Hepatocyte (in vitro differentiated cells): ENCODE results near the gene NSF. TPM values are rescaled to one million over a fixed set of nuclear protein-coding genes. Genes with fewer than 3 reads are reported as not detected.

Source experiments
- DNase-seq: peaks from one replicate; pipeline ENCODE4 v3.0.0-alpha.2; 2016; ENCODE audit warnings: low spot score
- H2AFZ ChIP-seq: fragments of 200-600 bp; sonication (generic); 2 replicates; pipeline ENCODE4 v1.6.0; 2016; ENCODE audit warnings: antibody characterized with exemption, mild to moderate bottlenecking
- H3K27ac ChIP-seq: fragments of 200-600 bp; sonication (generic); 2 replicates; pipeline ENCODE4 v1.5.1; 2016; ENCODE audit warnings: mild to moderate bottlenecking
- H3K27me3 ChIP-seq: fragments of 200-600 bp; sonication (generic); 2 replicates; pipeline ENCODE4 v1.6.1; 2016
- H3K36me3 ChIP-seq: fragments of 200-600 bp; sonication (generic); replicated peaks from 2 replicates; pipeline ENCODE4 v1.5.1; 2016; ENCODE audit warnings: low read depth; ENCODE audit not compliant: insufficient read depth
- H3K4me1 ChIP-seq: fragments of 200-600 bp; sonication (generic); 2 replicates; pipeline ENCODE4 v1.5.1; 2016; ENCODE audit warnings: mild to moderate bottlenecking, moderate library complexity; ENCODE audit not compliant: insufficient read depth
- H3K4me2 ChIP-seq: fragments of 200-600 bp; sonication (generic); 2 replicates; pipeline ENCODE4 v1.6.0; 2016
- H3K4me3 ChIP-seq: fragments of 200-600 bp; sonication (generic); 2 replicates; pipeline ENCODE4 v1.5.1; 2016; ENCODE audit warnings: mild to moderate bottlenecking
- H3K79me2 ChIP-seq: fragments of 200-600 bp; sonication (generic); 2 replicates; pipeline ENCODE4 v1.6.0; 2017; ENCODE audit warnings: mild to moderate bottlenecking
- H3K9me2 ChIP-seq: fragments of 200-600 bp; sonication (generic); replicated peaks from 2 replicates; pipeline ENCODE4 v1.6.0; 2017; ENCODE audit warnings: mild to moderate bottlenecking; ENCODE audit not compliant: insufficient read depth
- H3K9me3 ChIP-seq: fragments of 200-600 bp; sonication (generic); 2 replicates; pipeline ENCODE4 v1.5.1; 2016; ENCODE audit warnings: low read depth, mild to moderate bottlenecking
- H4K20me1 ChIP-seq: fragments of 200-600 bp; sonication (generic); 2 replicates; pipeline ENCODE4 v1.6.0; 2016; ENCODE audit warnings: mild to moderate bottlenecking; ENCODE audit not compliant: insufficient read depth, poor library complexity, severe bottlenecking
- CTCF ChIP-seq: fragments of 200-600 bp; sonication (generic); IDR thresholded peaks from 2 replicates; pipeline ENCODE4 v1.5.1; 2016; ENCODE audit warnings: antibody characterized with exemption, mild to moderate bottlenecking; ENCODE audit not compliant: poor library complexity
- EZH2 ChIP-seq: fragments of 200-600 bp; sonication (generic); IDR thresholded peaks from 2 replicates; pipeline ENCODE4 v1.6.1; 2016; ENCODE audit warnings: antibody characterized with exemption, mild to moderate bottlenecking, borderline replicate concordance
- EZH2phosphoT487 ChIP-seq: fragments of 200-600 bp; sonication (generic); IDR thresholded peaks from one replicate; pipeline ENCODE4 v1.6.1; 2018; ENCODE audit warnings: antibody characterized with exemption, mild to moderate bottlenecking, low read depth, moderate library complexity; ENCODE audit not compliant: unreplicated experiment, severe bottlenecking
- WGBS: methylation state at CpG from one replicate; pipeline ENCODE4 v1.1.6; 2016; ENCODE audit warnings: low lambda C conversion rate; ENCODE audit errors: missing lambda C conversion rate; 5-methylcytosine and 5-hydroxymethylcytosine counted together
- polyA plus RNA-seq: library from polyadenylated mRNA; unstranded; fragments of >200 nt; fragmentation: Nextera tagmentation; extraction: Ambion mirVana; gene quantifications from 2 replicates; pipeline ENCODE4 v1.2.1, GENCODE V29; 2016
- total RNA-seq: library from RNA; depleted of rRNA; stranded (reverse); fragments of >200 nt; gene quantifications from 2 replicates; pipeline ENCODE4 v1.2.3, GENCODE V29; 2014

Gene NSF
- total and polyA plus RNA-seq, 2 experiments from 2014 or later: 22.6 to 35.1 TPM

GRCh38 chr17:46742565-46743270 is 152.2 kb downstream of the NSF start:
- WGBS: 66% methylated on average over 7 of the region's 7 CpGs
- Histone ChIP-seq H3K36me3 (no peaks in the 10 kb centered on the region), H3K4me2 (peak overlapping the region; percentile 2), H3K4me3 (no peak overlapping the region), H3K27ac (peak overlapping the region; percentile 44), H3K9me2 (no peaks in the 10 kb centered on the region), H3K4me1 (peaks cover 14% of the 10 kb centered on the region), H2AFZ (no peak overlapping the region), H3K79me2 (no peaks in the 10 kb centered on the region), H3K9me3 (no peaks in the 10 kb centered on the region), H3K27me3 (no peaks in the 10 kb centered on the region), H4K20me1 (no peaks in the 10 kb centered on the region)
- no peak for TF ChIP-seq EZH2phosphoT487
- TF ChIP-seq EZH2: no peak
- no peak for TF ChIP-seq CTCF
- DNase-seq: peak; percentile 87

- no peak for TF ChIP-seq EZH2
- TF ChIP-seq CTCF: no peak
- TF ChIP-seq EZH2phosphoT487: no peak
- Histone ChIP-seq H3K4me3 (no peak overlapping the region), H2AFZ (no peak overlapping the region), H3K79me2 (no peaks in the 10 kb centered on the region), H3K27ac (no peak overlapping the region), H3K27me3 (no peaks in the 10 kb centered on the region), H4K20me1 (no peaks in the 10 kb centered on the region), H3K9me3 (no peaks in the 10 kb centered on the region), H3K4me2 (no peak overlapping the region), H3K36me3 (no peaks in the 10 kb centered on the region), H3K4me1 (peaks cover 18% of the 10 kb centered on the region), H3K9me2 (no peaks in the 10 kb centered on the region)
- no peak for DNase-seq
- WGBS: 94% methylated on average over 1 of the region's 1 CpG
These were observed 154.0 kb downstream of the NSF start for GRCh38 chr17:46744441-46744840.

GRCh38 chr17:46745376-46745775 is 154.9 kb downstream of the NSF start:
- H3K4me1 ChIP-seq: peaks cover 18% of the 10 kb centered on the region
- TF ChIP-seq EZH2 (no peak), CTCF (no peak), EZH2phosphoT487 (no peak)
- no peak overlapping the region for H3K4me2 ChIP-seq
- H3K36me3 ChIP-seq: no peaks in the 10 kb centered on the region
- no peaks in the 10 kb centered on the region for H3K9me3 ChIP-seq
- H3K27me3 ChIP-seq: no peaks in the 10 kb centered on the region
- no peak overlapping the region for H3K27ac ChIP-seq
- no peak for DNase-seq
- WGBS: 92% methylated on average over 3 of the region's 3 CpGs
- no peak overlapping the region for H3K4me3 ChIP-seq
- no peak overlapping the region for H2AFZ ChIP-seq
- no peaks in the 10 kb centered on the region for H3K9me2 ChIP-seq
- no peaks in the 10 kb centered on the region for H4K20me1 ChIP-seq
- H3K79me2 ChIP-seq: no peaks in the 10 kb centered on the region

GRCh38 chr17:46751425-46751824 is 161.0 kb downstream of the NSF start:
- no peak overlapping the region for H2AFZ ChIP-seq
- TF ChIP-seq CTCF (no peak), EZH2phosphoT487 (no peak), EZH2 (no peak)
- peaks cover 4% of the 10 kb centered on the region for H3K4me1 ChIP-seq
- DNase-seq: no peak
- no peaks in the 10 kb centered on the region for H3K79me2 ChIP-seq
- no peak overlapping the region for H3K4me2 ChIP-seq
- 91% methylated on average over 4 of the region's 4 CpGs for WGBS
- no peaks in the 10 kb centered on the region for H3K36me3 ChIP-seq
- H3K27ac ChIP-seq: no peak overlapping the region
- H3K27me3 ChIP-seq: no peaks in the 10 kb centered on the region
- H3K9me2 ChIP-seq: no peaks in the 10 kb centered on the region
- H3K9me3 ChIP-seq: no peaks in the 10 kb centered on the region
- H3K4me3 ChIP-seq: no peak overlapping the region
- H4K20me1 ChIP-seq: no peaks in the 10 kb centered on the region
